OCI-LY7 (cell line): ENCODE results near the gene SMYD4. TPM values are rescaled to one million over a fixed set of nuclear protein-coding genes. Genes with fewer than 3 reads are reported as not detected.

Experiments
- BruUV-seq: library from RNA; stranded (reverse); fragments of 400-500 nt; replicated peaks from 2 replicates; lab custom pipeline; 2021; lab: Mats Ljungman, UMichigan
- CTCF ChIA-PET: fragments of 300-600 bp; sonication (Branson Sonifier 250); formaldehyde crosslinking; loops from one replicate; lab custom pipeline; 2022; ENCODE audit warnings: antibody characterized with exemption; ENCODE audit not compliant: unreplicated experiment; lab: Charles Lee
- POLR2A ChIA-PET: fragments of 300-600 bp; sonication (Branson Sonifier 250); formaldehyde crosslinking; loops from one replicate; lab custom pipeline; 2022; ENCODE audit warnings: antibody characterized with exemption; lab: Charles Lee
- DNase-seq: peaks from one replicate; pipeline ENCODE4 v3.0.0-alpha.2; 2015; ENCODE audit warnings: low spot score
- H2AFZ ChIP-seq: fragments of 200-600 bp; sonication (generic), shearing (Covaris generic); 2 replicates; pipeline ENCODE4 v1.6.1; 2014; ENCODE audit warnings: mild to moderate bottlenecking, antibody characterized with exemption, low read length, moderate library complexity
- H3K27ac ChIP-seq: fragments of 200-600 bp; sonication (generic); 2 replicates; pipeline ENCODE4 v1.5.1; 2014; ENCODE audit warnings: mixed run types, low read depth, mild to moderate bottlenecking, moderate library complexity, low read length, inconsistent platforms; ENCODE audit not compliant: poor library complexity, severe bottlenecking
- H3K36me3 ChIP-seq: fragments of 200-600 bp; sonication (generic); 2 replicates; pipeline ENCODE4 v1.6.1; 2014; ENCODE audit warnings: mild to moderate bottlenecking, antibody characterized with exemption, low read length, moderate library complexity, mixed read lengths; ENCODE audit not compliant: insufficient read depth
- H3K4me1 ChIP-seq: fragments of 200-600 bp; sonication (generic); 2 replicates; pipeline ENCODE4 v1.5.1; 2014; ENCODE audit warnings: mild to moderate bottlenecking, low read length; ENCODE audit not compliant: insufficient read depth, poor library complexity, severe bottlenecking
- H3K4me2 ChIP-seq: fragments of 200-600 bp; sonication (generic); 2 replicates; pipeline ENCODE4 v1.6.1; 2014; ENCODE audit warnings: mild to moderate bottlenecking, low read length
- H3K4me3 ChIP-seq: fragments of 200-600 bp; sonication (generic); 2 replicates; pipeline ENCODE4 v1.5.1; 2014; ENCODE audit warnings: mild to moderate bottlenecking, low read depth, low read length; ENCODE audit not compliant: poor library complexity, severe bottlenecking
- H3K79me2 ChIP-seq: fragments of 200-600 bp; sonication (generic); 2 replicates; pipeline ENCODE4 v1.6.1; 2016; ENCODE audit warnings: low read depth, mild to moderate bottlenecking, low read length, moderate library complexity, mixed read lengths; ENCODE audit not compliant: insufficient read depth
- H3K9me2 ChIP-seq: fragments of 200-600 bp; sonication (generic); 2 replicates; pipeline ENCODE4 v1.6.1; 2016; ENCODE audit warnings: mild to moderate bottlenecking, low read length, mixed read lengths; ENCODE audit not compliant: insufficient read depth
- H3K9me3 ChIP-seq: fragments of 200-600 bp; sonication (generic); 2 replicates; pipeline ENCODE4 v1.6.1; 2014; ENCODE audit warnings: mild to moderate bottlenecking, mixed run types, low read length, mixed read lengths
- H4K20me1 ChIP-seq: fragments of 200-600 bp; sonication (generic); 2 replicates; pipeline ENCODE4 v1.6.1; 2014; ENCODE audit warnings: mild to moderate bottlenecking, antibody characterized with exemption, low read length, moderate library complexity, mixed read lengths; ENCODE audit not compliant: insufficient read depth
- EZH2phosphoT487 ChIP-seq: fragments of 200-600 bp; sonication (generic); IDR thresholded peaks from 2 replicates; pipeline ENCODE4 v1.6.1; 2018; ENCODE audit warnings: low read depth, borderline replicate concordance, mild to moderate bottlenecking, mixed run types, antibody characterized with exemption, low read length, moderate library complexity, mixed read lengths
- intact Hi-C: fragments of 100-400 bp; cut with micrococcal nuclease; formaldehyde crosslinking; loops from one replicate; pipeline ENCODE4 v1.10.0; 2022; ENCODE audit not compliant: unreplicated experiment
- total RNA-seq, 2 experiments: library from RNA; depleted of rRNA in 1 of 2; stranded (reverse); fragments of >200 nt in 1 of 2; shearing (Covaris generic) in 1 of 2; gene quantifications; 2 replicates each; pipeline ENCODE4 v1.2.3, GENCODE V29; 2014 to 2022
- TF ChIP-seq, protein P1 (sequence below): fragments of 200-600 bp; sonication (generic); conservative IDR thresholded peaks from 2 replicates; pipeline ENCODE4 v1.5.1; 2014; ENCODE audit warnings: mild to moderate bottlenecking, antibody characterized with exemption, low read length, moderate library complexity, mixed read lengths

The SMYD4 gene
- total RNA-seq, 2 experiments from 2014 or later, result 27.5 to 33.5 TPM

DNA sequence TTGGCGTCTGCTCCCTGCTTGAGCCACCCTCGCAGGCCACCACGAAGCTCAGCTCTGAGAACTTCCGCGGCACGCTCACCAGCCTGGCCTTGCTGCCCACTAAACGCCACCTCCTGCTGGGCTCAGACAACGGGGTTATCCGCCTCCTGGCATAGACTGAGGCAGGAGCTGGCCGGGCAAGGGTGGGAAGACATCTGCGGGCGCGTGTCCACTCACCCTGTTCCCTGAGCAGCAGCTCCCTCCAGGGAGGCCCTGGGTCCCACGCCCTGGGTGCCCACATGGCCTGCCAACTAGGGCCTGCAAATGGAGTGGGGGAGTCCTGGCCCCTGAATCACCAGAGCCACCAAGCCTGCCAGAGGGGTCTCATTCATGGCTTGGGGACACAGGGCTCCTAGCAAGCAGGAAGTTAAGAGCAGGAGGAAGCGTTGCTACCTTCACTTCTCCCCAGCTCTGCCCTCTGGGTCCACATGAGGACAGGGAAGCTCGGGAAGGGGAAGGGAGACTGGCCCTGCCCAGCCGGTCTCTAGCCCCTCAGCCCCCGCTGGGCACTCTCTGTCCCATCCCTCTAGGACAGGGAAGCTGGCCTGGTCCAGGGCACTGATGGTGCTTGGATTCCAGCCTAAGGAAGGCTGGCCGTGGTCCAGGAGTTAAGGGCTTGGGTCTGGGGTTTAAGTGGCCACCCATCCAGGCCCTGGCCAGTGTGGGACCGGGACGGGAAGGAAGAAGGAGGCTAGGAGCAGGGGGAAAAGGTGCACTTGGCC lies 92.0 kb downstream of the SMYD4 start:
- CTCF ChIA-PET, result no interaction called here
- H3K36me3 ChIP-seq, result no peaks in the 10 kb centered on the region; the same call in 1 of the 2 replicates
- POLR2A ChIA-PET, result no interaction called here

DNA sequence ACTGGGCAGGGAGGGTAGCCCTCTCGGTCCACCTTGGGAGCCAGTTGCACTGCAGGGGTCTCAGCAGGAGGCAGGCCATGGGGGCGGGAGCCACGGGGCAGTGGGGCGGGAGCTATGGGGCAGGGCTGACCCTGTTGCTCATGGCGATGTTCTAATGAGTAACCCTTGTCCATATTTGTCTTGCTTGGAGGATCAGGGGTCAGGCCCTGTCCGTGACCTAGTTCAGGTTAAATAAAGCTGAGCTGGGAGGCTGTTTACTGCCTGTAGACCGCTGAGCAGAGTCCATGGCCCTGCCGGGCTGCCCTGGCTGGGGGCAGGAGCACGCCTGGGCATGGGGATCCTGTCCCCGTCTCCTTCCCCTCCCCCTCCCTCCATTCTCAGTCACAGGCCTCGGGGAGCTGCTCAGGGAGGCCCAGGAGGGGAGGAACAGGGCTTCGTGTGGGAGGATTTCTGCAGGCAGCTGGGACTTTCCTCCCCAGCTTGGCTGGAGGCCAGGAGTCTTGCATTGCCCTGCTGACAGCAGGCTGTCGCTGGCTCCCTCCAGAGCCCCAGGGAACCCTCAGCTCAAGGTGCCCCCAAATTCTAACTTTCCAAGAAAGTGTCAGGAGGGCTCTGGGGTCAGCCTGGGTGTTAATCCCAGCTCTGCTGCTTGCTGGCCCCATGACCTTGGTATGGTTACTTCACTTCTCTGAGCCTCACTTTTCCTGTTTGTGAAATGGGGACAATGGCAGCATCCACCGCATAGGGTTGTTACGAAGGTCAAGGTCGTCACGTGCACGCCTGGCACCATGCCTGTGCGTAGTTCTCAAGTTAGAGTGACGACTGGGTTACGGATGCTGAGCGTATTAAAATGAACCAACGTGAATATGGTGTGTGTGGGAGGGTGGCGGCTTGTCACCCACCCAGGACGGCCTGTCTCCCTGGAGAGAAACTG lies 93.1 kb downstream of the SMYD4 start:
- Histone ChIP-seq H3K9me2 (no peaks in the 10 kb centered on the region), H3K4me2 (no peak overlapping the region), H3K36me3 (no peaks in the 10 kb centered on the region; the same call in 1 of the 2 replicates), H4K20me1 (no peaks in the 10 kb centered on the region), H3K9me3 (no peaks in the 10 kb centered on the region), H3K4me1 (no peaks in the 10 kb centered on the region), H3K27ac (no peak overlapping the region), H3K4me3 (no peak overlapping the region), H3K79me2 (no peaks in the 10 kb centered on the region), H2AFZ (no peak overlapping the region)
- no peak for DNase-seq
- TF ChIP-seq, protein P1, sequence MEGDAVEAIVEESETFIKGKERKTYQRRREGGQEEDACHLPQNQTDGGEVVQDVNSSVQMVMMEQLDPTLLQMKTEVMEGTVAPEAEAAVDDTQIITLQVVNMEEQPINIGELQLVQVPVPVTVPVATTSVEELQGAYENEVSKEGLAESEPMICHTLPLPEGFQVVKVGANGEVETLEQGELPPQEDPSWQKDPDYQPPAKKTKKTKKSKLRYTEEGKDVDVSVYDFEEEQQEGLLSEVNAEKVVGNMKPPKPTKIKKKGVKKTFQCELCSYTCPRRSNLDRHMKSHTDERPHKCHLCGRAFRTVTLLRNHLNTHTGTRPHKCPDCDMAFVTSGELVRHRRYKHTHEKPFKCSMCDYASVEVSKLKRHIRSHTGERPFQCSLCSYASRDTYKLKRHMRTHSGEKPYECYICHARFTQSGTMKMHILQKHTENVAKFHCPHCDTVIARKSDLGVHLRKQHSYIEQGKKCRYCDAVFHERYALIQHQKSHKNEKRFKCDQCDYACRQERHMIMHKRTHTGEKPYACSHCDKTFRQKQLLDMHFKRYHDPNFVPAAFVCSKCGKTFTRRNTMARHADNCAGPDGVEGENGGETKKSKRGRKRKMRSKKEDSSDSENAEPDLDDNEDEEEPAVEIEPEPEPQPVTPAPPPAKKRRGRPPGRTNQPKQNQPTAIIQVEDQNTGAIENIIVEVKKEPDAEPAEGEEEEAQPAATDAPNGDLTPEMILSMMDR, result no peak
- TF ChIP-seq EZH2phosphoT487, result no peak
- ChIA-PET POLR2A (interaction anchor here (0.6 kb wide), 1 partner anchor 139 kb away, joined by 5 read pairs; no protein-coding TSS in a partner anchor), CTCF (no interaction called here)
- intact Hi-C loops, result no loop called here
- BruUV-seq, result no TSS peak

More for the DNA sequence above, 92.0 kb downstream of the SMYD4 start:
- H3K79me2 ChIP-seq, result no peaks in the 10 kb centered on the region
- H3K27ac ChIP-seq, result no peak overlapping the region
- no peaks in the 10 kb centered on the region for H3K9me3 ChIP-seq
- TF ChIP-seq, protein P1, result no peak
- TF ChIP-seq EZH2phosphoT487, result no peak
- no peak overlapping the region for H3K4me2 ChIP-seq
- no peaks in the 10 kb centered on the region for H4K20me1 ChIP-seq
- H3K4me1 ChIP-seq, result no peaks in the 10 kb centered on the region
- no peak overlapping the region for H2AFZ ChIP-seq
- no peak for DNase-seq
- BruUV-seq, result no TSS peak
- intact Hi-C loops, result no loop called here
- no peaks in the 10 kb centered on the region for H3K9me2 ChIP-seq
- no peak overlapping the region for H3K4me3 ChIP-seq
